CD14-positive monocyte (primary cell): ENCODE measurements around the gene IKBKG. TPM values are rescaled to one million over a fixed set of nuclear protein-coding genes. Genes with fewer than 3 reads are reported as not detected.

Experiments used
- DNase-seq, 3 donors: peaks; one replicate each; pipeline ENCODE4 v3.0.0-alpha.2; 2011 to 2022
- H2AFZ ChIP-seq: 2 replicates; pipeline ENCODE4 v1.6.0; 2012; ENCODE audit warnings: mild to moderate bottlenecking, low read depth, low read length, inconsistent platforms; ENCODE audit not compliant: insufficient read depth, poor library complexity, severe bottlenecking
- H3K27ac ChIP-seq, 2 donors: 1 replicate in 1 of 2; 2 replicates in 1 of 2; pipeline ENCODE4 v1.5.1; 2012 to 2013; ENCODE audit warnings: low read length in 2 of 2, control low read depth in 1 of 2, inconsistent platforms in 1 of 2, low read depth in 1 of 2, mild to moderate bottlenecking in 1 of 2
- H3K27me3 ChIP-seq, 2 donors: one replicate each; pipeline versions ENCODE4 v1.6.0 to v1.6.1; 2011 to 2013; ENCODE audit warnings: low read length in 2 of 2; ENCODE audit not compliant: control insufficient read depth in 2 of 2, insufficient read depth in 2 of 2
- H3K36me3 ChIP-seq, 2 donors: replicated peaks in 1 of 2; 1 replicate in 1 of 2; 2 replicates in 1 of 2; pipeline versions ENCODE4 v1.5.1 to v1.6.1; 2012 to 2013; ENCODE audit warnings: low read length in 2 of 2, control low read depth in 1 of 2, inconsistent platforms in 1 of 2, mild to moderate bottlenecking in 1 of 2; ENCODE audit not compliant: insufficient read depth in 2 of 2, control insufficient read depth in 1 of 2
- H3K4me1 ChIP-seq, 2 donors: 1 replicate in 1 of 2; 2 replicates in 1 of 2; pipeline versions ENCODE4 v1.5.1 to v1.6.1; 2012 to 2013; ENCODE audit warnings: low read length in 2 of 2, control low read depth in 1 of 2, inconsistent platforms in 1 of 2, mild to moderate bottlenecking in 1 of 2, moderate library complexity in 1 of 2; ENCODE audit not compliant: insufficient read depth in 2 of 2, control insufficient read depth in 1 of 2
- H3K4me2 ChIP-seq: replicated peaks from 2 replicates; pipeline ENCODE3; 2012; ENCODE audit warnings: low read length, moderate library complexity, mild to moderate bottlenecking; ENCODE audit not compliant: poor library complexity, severe bottlenecking; ENCODE audit errors: extremely low read depth
- H3K4me3 ChIP-seq, 3 experiments: fragments of 200-600 bp in 1 of 3; sonication (generic) in 1 of 3; replicated peaks in 1 of 3; 1 replicate in 2 of 3; 2 replicates in 1 of 3; pipeline ENCODE4 v1.5.1; 2011 to 2013; ENCODE audit warnings: low read length in 3 of 3, mild to moderate bottlenecking in 3 of 3, control low read depth in 2 of 3, low read depth in 2 of 3, inconsistent platforms in 1 of 3, moderate library complexity in 1 of 3
- H3K79me2 ChIP-seq: 2 replicates; pipeline ENCODE4 v1.6.0; 2012; ENCODE audit warnings: mild to moderate bottlenecking, control low read depth, inconsistent platforms, low read length, moderate library complexity; ENCODE audit not compliant: insufficient read depth
- H3K9ac ChIP-seq: 2 replicates; pipeline ENCODE4 v1.6.0; 2017; ENCODE audit warnings: low read length, mild to moderate bottlenecking; ENCODE audit not compliant: insufficient read depth, poor library complexity, severe bottlenecking
- H3K9me3 ChIP-seq, 2 donors: replicated peaks in 1 of 2; 1 replicate in 1 of 2; 2 replicates in 1 of 2; pipeline versions ENCODE4 v1.5.1 to v1.6.1; 2012 to 2013; ENCODE audit warnings: low read length in 2 of 2, control low read depth in 1 of 2; ENCODE audit not compliant: control insufficient read depth in 1 of 2, insufficient read depth in 1 of 2
- H4K20me1 ChIP-seq: 2 replicates; pipeline ENCODE4 v1.6.0; 2012; ENCODE audit warnings: mild to moderate bottlenecking, low read length, control low read depth, moderate library complexity; ENCODE audit not compliant: insufficient read depth
- H3K27ac Mint-ChIP-seq, 7 donors: one replicate each; pipeline ENCODE4 v1.8.0; 2020; ENCODE audit warnings: mild to moderate bottlenecking in 7 of 7, mixed read lengths in 7 of 7, moderate library complexity in 6 of 7, inconsistent platforms in 2 of 7
- H3K27me3 Mint-ChIP-seq, 3 donors: one replicate each; pipeline ENCODE4 v1.8.0; 2021 to 2022; ENCODE audit warnings: low read depth in 3 of 3, mild to moderate bottlenecking in 3 of 3, mixed read lengths in 3 of 3, moderate library complexity in 3 of 3, inconsistent platforms in 1 of 3
- H3K36me3 Mint-ChIP-seq, 2 donors: one replicate each; pipeline ENCODE4 v1.8.0; 2020; ENCODE audit warnings: mixed read lengths in 2 of 2, inconsistent platforms in 1 of 2, mild to moderate bottlenecking in 1 of 2
- H3K4me1 Mint-ChIP-seq: one replicate; pipeline ENCODE4 v1.8.0; 2020; ENCODE audit warnings: mild to moderate bottlenecking, mixed read lengths
- H3K4me3 Mint-ChIP-seq, 2 donors: one replicate each; pipeline ENCODE4 v1.8.0; 2020; ENCODE audit warnings: mild to moderate bottlenecking in 2 of 2, mixed read lengths in 2 of 2, moderate library complexity in 1 of 2
- H3K9me3 Mint-ChIP-seq, 7 donors: one replicate each; pipeline ENCODE4 v1.8.0; 2020 to 2022; ENCODE audit warnings: mixed read lengths in 7 of 7, mild to moderate bottlenecking in 6 of 7, moderate library complexity in 6 of 7, inconsistent platforms in 2 of 7
- CTCF ChIP-seq: fragments of 200-600 bp; IDR thresholded peaks from one replicate; pipeline ENCODE4 v1.8.0; 2022; ENCODE audit warnings: antibody characterized with exemption, mild to moderate bottlenecking
- WGBS: methylation state at CpG from one replicate; pipeline ENCODE4 v1.1.5; 2013; ENCODE audit warnings: missing lambda C conversion rate; ENCODE audit not compliant: insufficient coverage; 5-methylcytosine and 5-hydroxymethylcytosine counted together
- intact Hi-C, 2 donors: fragments of 100-400 bp; cut with micrococcal nuclease; formaldehyde crosslinking; loops; one replicate each; pipeline versions ENCODE4 v1.15.0 to v1.15.1; 2023
- polyA plus RNA-seq, 3 donors: library from polyadenylated mRNA; depleted of rRNA in 1 of 3; unstranded in 2 of 3; stranded (reverse) in 1 of 3; fragments of 300-500 nt in 2 of 3; fragments of >200 nt in 1 of 3; fragmentation: Illumina TruSeq in 2 of 3; gene quantifications; 1 replicate in 2 of 3; 2 replicates in 1 of 3; pipeline ENCODE4 v1.2.3, GENCODE V29; 2012 to 2021

IKBKG gene
- polyA plus RNA-seq, 3 donors, result 31.3 to 60.8 (median 33.7) TPM

- Histone ChIP-seq H3K27me3 (no peaks in the 10 kb centered on the region), H3K4me3 (peak overlapping the region in 1 of 3 experiments; percentile 59), H3K27ac (peak overlapping the region; percentile 95 to 99), H3K4me1 (peaks cover 56 to 60% of the 10 kb centered on the region in 2 donors), H3K9ac (peak overlapping the region; percentile 70), H3K79me2 (peaks cover 63% of the 10 kb centered on the region), H4K20me1 (no peaks in the 10 kb centered on the region), H3K9me3 (no peaks in the 10 kb centered on the region), H3K36me3 (peaks cover 4 to 16% of the 10 kb centered on the region in 2 donors), H3K4me2 (peak overlapping the region; percentile 59), H2AFZ (no peak overlapping the region)
- no peak for TF ChIP-seq CTCF
- no peak for DNase-seq
- H3K36me3 Mint-ChIP-seq, result peaks cover 20 to 51% of the 10 kb centered on the region in 2 donors
- peaks cover 0 to 18% (median 0%) of the 10 kb centered on the region in 3 donors for H3K27me3 Mint-ChIP-seq
- peaks cover 53% of the 10 kb centered on the region for H3K4me1 Mint-ChIP-seq
- peak overlapping the region; percentile 97 to 99 (median 97) for H3K27ac Mint-ChIP-seq
- intact Hi-C loops, result no loop called here
- no peak overlapping the region for H3K4me3 Mint-ChIP-seq
- WGBS, result 92% methylated on average over 7 of the region's 19 CpGs
- peaks cover 0 to 12% (median 5%) of the 10 kb centered on the region in 7 donors for H3K9me3 Mint-ChIP-seq
Observed at GRCh38 chrX:154540897-154541535, 6.4 kb upstream of the IKBKG start.

GRCh38 chrX:154541589-154541895, 5.9 kb upstream of the IKBKG start:
- Histone ChIP-seq H3K27ac (peak overlapping the region; percentile 95 to 99), H3K9me3 (no peaks in the 10 kb centered on the region), H4K20me1 (no peaks in the 10 kb centered on the region), H3K79me2 (peaks cover 63% of the 10 kb centered on the region), H3K9ac (peak overlapping the region; percentile 70), H2AFZ (no peak overlapping the region), H3K36me3 (peaks cover 3 to 13% of the 10 kb centered on the region in 2 donors), H3K4me3 (peak overlapping the region in 1 of 3 experiments; percentile 59), H3K4me2 (peak overlapping the region; percentile 59), H3K4me1 (peaks cover 59 to 66% of the 10 kb centered on the region in 2 donors), H3K27me3 (no peaks in the 10 kb centered on the region)
- intact Hi-C loops, result no loop called here
- Mint-ChIP-seq H3K4me1 (peaks cover 56% of the 10 kb centered on the region), H3K36me3 (peaks cover 20 to 51% of the 10 kb centered on the region in 2 donors), H3K9me3 (peaks cover 0 to 17% (median 5%) of the 10 kb centered on the region in 7 donors), H3K27ac (peak overlapping the region; percentile 97 to 99 (median 97)), H3K27me3 (peaks cover 0 to 20% (median 0%) of the 10 kb centered on the region in 3 donors), H3K4me3 (no peak overlapping the region)
- DNase-seq, result no peak
- no peak for TF ChIP-seq CTCF
- WGBS, result no CpG with 5 or more reads among the region's 5 CpGs
